Hepatocyte (in vitro differentiated cells): Measurements from ENCODE around the gene CTBP2. TPM values are rescaled to one million over a fixed set of nuclear protein-coding genes. Genes with fewer than 3 reads are reported as not detected.
A peak's percentile ranks its signal among the peaks of the same experiment; 100 is the strongest.

ENCODE experiments used
- DNase-seq: peaks from one replicate; pipeline ENCODE4 v3.0.0-alpha.2; 2016; ENCODE audit warnings: low spot score
- H2AFZ ChIP-seq: fragments of 200-600 bp; sonication (generic); 2 replicates; pipeline ENCODE4 v1.6.0; 2016; ENCODE audit warnings: antibody characterized with exemption, mild to moderate bottlenecking
- H3K27ac ChIP-seq: fragments of 200-600 bp; sonication (generic); 2 replicates; pipeline ENCODE4 v1.5.1; 2016; ENCODE audit warnings: mild to moderate bottlenecking
- H3K27me3 ChIP-seq: fragments of 200-600 bp; sonication (generic); 2 replicates; pipeline ENCODE4 v1.6.1; 2016
- H3K36me3 ChIP-seq: fragments of 200-600 bp; sonication (generic); replicated peaks from 2 replicates; pipeline ENCODE4 v1.5.1; 2016; ENCODE audit warnings: low read depth; ENCODE audit not compliant: insufficient read depth
- H3K4me1 ChIP-seq: fragments of 200-600 bp; sonication (generic); 2 replicates; pipeline ENCODE4 v1.5.1; 2016; ENCODE audit warnings: mild to moderate bottlenecking, moderate library complexity; ENCODE audit not compliant: insufficient read depth
- H3K4me2 ChIP-seq: fragments of 200-600 bp; sonication (generic); 2 replicates; pipeline ENCODE4 v1.6.0; 2016
- H3K4me3 ChIP-seq: fragments of 200-600 bp; sonication (generic); 2 replicates; pipeline ENCODE4 v1.5.1; 2016; ENCODE audit warnings: mild to moderate bottlenecking
- H3K79me2 ChIP-seq: fragments of 200-600 bp; sonication (generic); 2 replicates; pipeline ENCODE4 v1.6.0; 2017; ENCODE audit warnings: mild to moderate bottlenecking
- H3K9me2 ChIP-seq: fragments of 200-600 bp; sonication (generic); replicated peaks from 2 replicates; pipeline ENCODE4 v1.6.0; 2017; ENCODE audit warnings: mild to moderate bottlenecking; ENCODE audit not compliant: insufficient read depth
- H3K9me3 ChIP-seq: fragments of 200-600 bp; sonication (generic); 2 replicates; pipeline ENCODE4 v1.5.1; 2016; ENCODE audit warnings: low read depth, mild to moderate bottlenecking
- H4K20me1 ChIP-seq: fragments of 200-600 bp; sonication (generic); 2 replicates; pipeline ENCODE4 v1.6.0; 2016; ENCODE audit warnings: mild to moderate bottlenecking; ENCODE audit not compliant: insufficient read depth, poor library complexity, severe bottlenecking
- EZH2 ChIP-seq: fragments of 200-600 bp; sonication (generic); IDR thresholded peaks from 2 replicates; pipeline ENCODE4 v1.6.1; 2016; ENCODE audit warnings: antibody characterized with exemption, mild to moderate bottlenecking, borderline replicate concordance
- EZH2phosphoT487 ChIP-seq: fragments of 200-600 bp; sonication (generic); IDR thresholded peaks from one replicate; pipeline ENCODE4 v1.6.1; 2018; ENCODE audit warnings: antibody characterized with exemption, mild to moderate bottlenecking, low read depth, moderate library complexity; ENCODE audit not compliant: unreplicated experiment, severe bottlenecking
- WGBS: methylation state at CpG from one replicate; pipeline ENCODE4 v1.1.6; 2016; ENCODE audit warnings: low lambda C conversion rate; ENCODE audit errors: missing lambda C conversion rate; 5-methylcytosine and 5-hydroxymethylcytosine counted together
- polyA plus RNA-seq: library from polyadenylated mRNA; unstranded; fragments of >200 nt; fragmentation: Nextera tagmentation; extraction: Ambion mirVana; gene quantifications from 2 replicates; pipeline ENCODE4 v1.2.1, GENCODE V29; 2016
- total RNA-seq: library from RNA; depleted of rRNA; stranded (reverse); fragments of >200 nt; gene quantifications from 2 replicates; pipeline ENCODE4 v1.2.3, GENCODE V29; 2014
- TF ChIP-seq, protein P1 (sequence below): fragments of 200-600 bp; sonication (generic); IDR thresholded peaks from 2 replicates; pipeline ENCODE4 v1.5.1; 2016; ENCODE audit warnings: antibody characterized with exemption, mild to moderate bottlenecking; ENCODE audit not compliant: poor library complexity

Gene CTBP2
- total and polyA plus RNA-seq, 2 experiments from 2014 or later, result 61.3 to 81.0 TPM

DNA sequence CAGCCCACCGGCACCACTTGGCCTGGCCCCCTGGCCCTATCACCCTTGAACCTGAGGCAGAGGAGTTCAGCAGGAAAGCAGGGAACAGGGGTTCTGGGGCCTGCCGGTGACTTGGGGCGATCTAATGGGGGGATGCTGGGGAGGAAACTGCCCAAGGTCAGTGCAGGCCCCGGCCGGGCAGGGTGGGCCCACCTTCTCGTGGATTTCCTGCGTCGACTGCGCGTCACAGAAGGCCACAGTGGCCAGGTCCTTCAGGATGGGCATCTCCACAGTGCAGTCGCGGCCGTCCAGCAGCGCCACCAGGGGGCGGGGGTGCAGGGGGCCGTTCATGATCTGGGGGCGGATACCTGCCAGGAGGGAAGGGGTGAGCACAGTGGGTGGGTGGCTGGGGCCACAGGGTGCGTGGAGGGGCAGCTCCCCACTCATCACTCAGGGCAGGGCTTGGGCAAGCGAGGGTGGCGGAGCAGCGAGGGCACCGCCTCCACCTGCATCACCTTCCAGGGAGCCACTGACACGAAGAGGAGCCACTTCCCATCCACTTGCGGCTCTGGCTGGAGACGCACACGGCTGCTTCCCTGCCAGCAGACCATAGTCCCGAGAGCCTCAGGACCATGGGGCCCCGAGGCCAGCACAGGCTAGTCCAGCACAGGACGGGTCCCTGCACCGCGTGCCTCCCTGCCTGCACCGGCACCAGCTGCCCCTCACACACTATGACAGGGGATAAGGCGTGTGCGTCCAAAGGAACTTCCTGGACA lies 157.0 kb downstream of the CTBP2 start:
- Histone ChIP-seq H3K27ac (no peak overlapping the region), H3K36me3 (no peaks in the 10 kb centered on the region), H3K9me2 (no peaks in the 10 kb centered on the region), H3K4me2 (no peak overlapping the region), H4K20me1 (peaks cover 19% of the 10 kb centered on the region), H3K79me2 (peaks cover 55% of the 10 kb centered on the region), H2AFZ (no peak overlapping the region), H3K27me3 (no peaks in the 10 kb centered on the region), H3K4me3 (no peak overlapping the region), H3K4me1 (no peaks in the 10 kb centered on the region), H3K9me3 (no peaks in the 10 kb centered on the region)
- no peak for TF ChIP-seq EZH2phosphoT487
- TF ChIP-seq, protein P1, sequence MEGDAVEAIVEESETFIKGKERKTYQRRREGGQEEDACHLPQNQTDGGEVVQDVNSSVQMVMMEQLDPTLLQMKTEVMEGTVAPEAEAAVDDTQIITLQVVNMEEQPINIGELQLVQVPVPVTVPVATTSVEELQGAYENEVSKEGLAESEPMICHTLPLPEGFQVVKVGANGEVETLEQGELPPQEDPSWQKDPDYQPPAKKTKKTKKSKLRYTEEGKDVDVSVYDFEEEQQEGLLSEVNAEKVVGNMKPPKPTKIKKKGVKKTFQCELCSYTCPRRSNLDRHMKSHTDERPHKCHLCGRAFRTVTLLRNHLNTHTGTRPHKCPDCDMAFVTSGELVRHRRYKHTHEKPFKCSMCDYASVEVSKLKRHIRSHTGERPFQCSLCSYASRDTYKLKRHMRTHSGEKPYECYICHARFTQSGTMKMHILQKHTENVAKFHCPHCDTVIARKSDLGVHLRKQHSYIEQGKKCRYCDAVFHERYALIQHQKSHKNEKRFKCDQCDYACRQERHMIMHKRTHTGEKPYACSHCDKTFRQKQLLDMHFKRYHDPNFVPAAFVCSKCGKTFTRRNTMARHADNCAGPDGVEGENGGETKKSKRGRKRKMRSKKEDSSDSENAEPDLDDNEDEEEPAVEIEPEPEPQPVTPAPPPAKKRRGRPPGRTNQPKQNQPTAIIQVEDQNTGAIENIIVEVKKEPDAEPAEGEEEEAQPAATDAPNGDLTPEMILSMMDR, result no peak
- TF ChIP-seq EZH2, result no peak
- DNase-seq, result no peak
- 96% methylated on average over 28 of the region's 34 CpGs for WGBS

DNA sequence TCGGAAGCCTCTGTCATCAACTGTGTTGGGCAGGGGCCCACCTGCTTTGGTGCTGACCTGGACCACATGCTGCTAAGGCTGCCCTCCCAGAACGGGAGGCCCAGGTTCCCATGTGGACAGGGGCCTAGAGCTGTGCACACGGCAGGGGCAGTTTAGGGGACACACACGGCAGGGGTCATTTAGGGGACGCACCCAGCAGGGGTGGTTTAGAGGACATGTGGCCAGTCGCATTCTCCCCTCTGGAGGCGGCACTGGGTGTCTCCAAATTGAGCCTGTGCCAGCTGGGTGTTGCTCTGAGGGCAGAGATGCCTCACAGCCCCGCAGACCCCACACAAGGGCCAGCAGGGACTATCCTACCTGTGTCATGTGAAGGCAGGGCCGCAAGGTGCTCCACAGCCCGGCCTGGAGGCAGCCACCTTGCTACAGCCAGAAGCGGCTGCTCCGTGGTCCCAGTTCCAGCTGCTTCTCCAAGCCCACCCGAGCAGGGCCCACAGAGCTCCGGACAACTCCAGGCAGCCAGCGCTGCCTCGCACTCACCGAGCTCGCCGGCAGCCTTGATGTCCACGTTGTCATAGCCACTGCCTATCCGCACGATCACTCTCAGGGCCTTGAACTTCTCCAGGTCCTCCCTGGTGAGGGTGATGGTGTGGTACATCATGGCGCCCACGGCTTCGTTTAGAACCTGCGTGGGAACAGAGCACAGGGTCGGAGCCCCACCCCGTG lies 157.8 kb downstream of the CTBP2 start:
- Histone ChIP-seq H3K9me2 (no peaks in the 10 kb centered on the region), H3K36me3 (no peaks in the 10 kb centered on the region), H3K4me1 (no peaks in the 10 kb centered on the region), H3K4me2 (no peak overlapping the region), H4K20me1 (peaks cover 20% of the 10 kb centered on the region), H3K79me2 (peaks cover 48% of the 10 kb centered on the region), H2AFZ (no peak overlapping the region), H3K9me3 (no peaks in the 10 kb centered on the region), H3K4me3 (no peak overlapping the region), H3K27me3 (no peaks in the 10 kb centered on the region), H3K27ac (no peak overlapping the region)
- 94% methylated on average over 28 of the region's 28 CpGs for WGBS
- no peak for DNase-seq
- TF ChIP-seq, protein P1, result no peak
- TF ChIP-seq EZH2phosphoT487, result no peak
- no peak for TF ChIP-seq EZH2

DNA sequence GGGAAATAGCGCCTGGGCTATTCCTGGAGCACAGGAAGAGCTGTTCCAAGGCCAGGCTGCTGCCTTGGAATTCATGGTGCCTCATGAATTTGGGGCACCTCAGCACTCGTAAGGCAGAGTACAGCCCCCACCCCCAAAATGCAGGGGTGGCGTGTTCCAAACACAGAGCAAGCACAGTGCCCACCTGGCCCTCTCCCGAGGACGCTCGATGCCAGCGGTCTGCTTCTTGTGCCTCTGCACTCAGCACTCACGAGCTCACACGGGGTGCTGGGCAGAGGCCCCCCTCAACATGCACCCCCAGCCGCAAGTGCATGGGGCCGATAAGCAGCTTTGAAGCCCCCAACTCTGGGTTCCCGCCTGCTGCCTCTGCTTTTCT lies 158.3 kb downstream of the CTBP2 start:
- no peak overlapping the region for H3K4me2 ChIP-seq
- H3K36me3 ChIP-seq, result no peaks in the 10 kb centered on the region
- no peak overlapping the region for H2AFZ ChIP-seq
- TF ChIP-seq EZH2, result no peak
- 97% methylated on average over 12 of the region's 12 CpGs for WGBS
- no peak overlapping the region for H3K4me3 ChIP-seq
- H4K20me1 ChIP-seq, result peaks cover 20% of the 10 kb centered on the region
- H3K27me3 ChIP-seq, result no peaks in the 10 kb centered on the region
- no peaks in the 10 kb centered on the region for H3K9me3 ChIP-seq
- DNase-seq, result no peak
- H3K9me2 ChIP-seq, result no peaks in the 10 kb centered on the region
- no peaks in the 10 kb centered on the region for H3K4me1 ChIP-seq
- H3K79me2 ChIP-seq, result peaks cover 44% of the 10 kb centered on the region
- H3K27ac ChIP-seq, result peak overlapping the region; percentile 48

DNA sequence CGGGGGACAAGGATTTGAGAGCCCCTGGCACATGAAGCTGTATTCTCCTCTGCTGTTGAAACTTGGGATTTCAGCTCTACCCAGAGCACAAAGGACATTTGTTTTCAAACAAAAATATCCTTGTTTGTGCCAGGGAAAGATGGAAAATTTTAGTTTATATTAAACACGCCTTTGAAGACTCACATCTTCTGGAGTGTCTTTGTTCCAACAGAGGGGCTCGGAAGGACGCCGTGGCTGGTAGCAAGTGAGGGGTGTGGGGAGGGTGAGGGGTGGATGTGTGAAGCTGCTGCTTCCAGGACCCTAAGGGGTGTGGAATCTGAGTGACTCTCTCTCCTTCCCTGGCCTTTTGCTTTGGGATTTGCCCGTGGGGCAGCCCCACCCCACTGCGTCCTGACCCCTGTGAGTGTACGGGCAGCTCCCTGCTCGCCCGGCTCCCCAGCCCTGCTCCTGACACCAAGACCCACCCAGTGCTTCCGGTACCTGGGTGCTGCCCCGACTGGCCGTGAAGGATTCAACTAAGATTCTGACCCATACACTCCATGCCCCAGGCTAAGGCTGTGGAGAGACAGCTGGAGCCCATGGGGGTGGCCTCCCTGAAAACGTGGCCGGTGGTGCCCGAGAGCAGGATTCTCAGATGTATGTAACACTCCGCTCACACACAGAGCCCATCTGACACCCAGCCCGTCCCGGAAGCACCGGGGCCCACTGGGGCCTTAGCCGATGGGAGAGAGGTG lies 158.9 kb downstream of the CTBP2 start:
- Histone ChIP-seq H4K20me1 (peaks cover 20% of the 10 kb centered on the region), H3K4me2 (no peak overlapping the region), H3K36me3 (no peaks in the 10 kb centered on the region)

More for the DNA sequence above, 158.9 kb downstream of the CTBP2 start:
- no peak overlapping the region for H2AFZ ChIP-seq
- H3K9me3 ChIP-seq, result no peaks in the 10 kb centered on the region
- no peaks in the 10 kb centered on the region for H3K9me2 ChIP-seq
- H3K4me3 ChIP-seq, result no peak overlapping the region
- H3K27ac ChIP-seq, result peak overlapping the region; percentile 72
- H3K27me3 ChIP-seq, result no peaks in the 10 kb centered on the region
- no peaks in the 10 kb centered on the region for H3K4me1 ChIP-seq
- no peak for DNase-seq
- peaks cover 38% of the 10 kb centered on the region for H3K79me2 ChIP-seq
- TF ChIP-seq EZH2phosphoT487 (no peak), EZH2 (no peak)
- TF ChIP-seq, protein P1, result no peak
- WGBS, result 90% methylated on average over 21 of the region's 21 CpGs
